Transverse colon (tissue), 4 donors: Measurements from ENCODE around the gene LAPTM5. TPM values are rescaled to one million over a fixed set of nuclear protein-coding genes. Genes with fewer than 3 reads are reported as not detected.

Source experiments
- DNase-seq: peaks from one replicate; pipeline ENCODE4 v3.0.0-alpha.2; 2019
- H3K27ac ChIP-seq, 4 donors: fragments of 200-600 bp; sonication (generic); 2 replicates each; pipeline ENCODE4 v1.5.1; 2016 to 2018; ENCODE audit warnings: inconsistent platforms in 4 of 4
- H3K27me3 ChIP-seq: fragments of 200-600 bp; sonication (generic); 2 replicates; pipeline ENCODE4 v1.5.1; 2017; ENCODE audit warnings: inconsistent platforms
- H3K36me3 ChIP-seq, 4 donors: fragments of 200-600 bp; sonication (generic); 2 replicates each; pipeline ENCODE4 v1.5.1; 2017 to 2019; ENCODE audit warnings: inconsistent platforms in 4 of 4
- H3K4me1 ChIP-seq, 4 donors: fragments of 200-600 bp; sonication (generic); 2 replicates each; pipeline ENCODE4 v1.5.1; 2017 to 2020; ENCODE audit warnings: inconsistent platforms in 4 of 4
- H3K4me3 ChIP-seq, 4 donors: fragments of 200-600 bp; sonication (generic); 1 replicate in 1 of 4; 2 replicates in 3 of 4; pipeline versions ENCODE4 v1.5.1 to v1.6.1; 2017 to 2019; ENCODE audit warnings: inconsistent platforms in 4 of 4
- H3K9me3 ChIP-seq, 2 donors: fragments of 200-600 bp; sonication (generic); 2 replicates each; pipeline ENCODE4 v1.5.1; 2017 to 2019; ENCODE audit warnings: inconsistent platforms in 2 of 2
- EP300 ChIP-seq: sonication (generic); formaldehyde crosslinking; IDR thresholded peaks from one replicate; pipeline ENCODE4 v1.6.1; 2017; ENCODE audit warnings: antibody characterized with exemption, low read depth
- POLR2A ChIP-seq: fragments of 450-650 bp; IDR thresholded peaks from one replicate; pipeline ENCODE4 v1.6.1; 2016; ENCODE audit warnings: antibody characterized with exemption, mild to moderate bottlenecking, moderate library complexity
- POLR2AphosphoS5 ChIP-seq, 3 donors: sonication (generic); formaldehyde crosslinking; IDR thresholded peaks; one replicate each; pipeline ENCODE4 v1.6.1; 2016; ENCODE audit warnings: antibody characterized with exemption in 3 of 3
- WGBS, 2 donors: methylation state at CpG; one replicate each; pipeline ENCODE4 v1.1.5; 2018; ENCODE audit warnings: low coverage in 1 of 2; 5-methylcytosine and 5-hydroxymethylcytosine counted together
- in situ Hi-C, 4 donors: fragments of 200-750 bp; cut with MboI; loops; one replicate each; pipeline versions ENCODE4 v1.15.0 to v1.15.1; 2017; ENCODE audit warnings: low sequenced_read_pairs in 3 of 4, low pct_ligation_motif_present in 1 of 4, low pct_unique_long_range_greater_than_20kb in 1 of 4
- intact Hi-C: fragments of 100-400 bp; cut with DNase I; formaldehyde crosslinking; loops from one replicate; pipeline ENCODE4 v1.15.1; 2023; ENCODE audit warnings: low total_unique reads
- total RNA-seq, 4 donors: library from RNA; depleted of rRNA; stranded (reverse); fragments of >200 nt; gene quantifications; one replicate each; pipeline ENCODE4 v1.1.0, GENCODE V29; 2016
- TF ChIP-seq, protein P1 (sequence below), 5 experiments: fragments of 200-600 bp in 3 of 5; fragments of 450-650 bp in 2 of 5; sonication (generic) in 3 of 5; IDR thresholded peaks; 1 replicate in 2 of 5; 2 replicates in 3 of 5; pipeline ENCODE4 v1.5.1; 2016 to 2017; ENCODE audit warnings: antibody characterized with exemption in 5 of 5, inconsistent platforms in 3 of 5, mild to moderate bottlenecking in 2 of 5, moderate library complexity in 1 of 5

LAPTM5 gene
- total RNA-seq, 4 donors from 2014 or later, result 5.2 to 66.6 (median 34.5) TPM

DNA sequence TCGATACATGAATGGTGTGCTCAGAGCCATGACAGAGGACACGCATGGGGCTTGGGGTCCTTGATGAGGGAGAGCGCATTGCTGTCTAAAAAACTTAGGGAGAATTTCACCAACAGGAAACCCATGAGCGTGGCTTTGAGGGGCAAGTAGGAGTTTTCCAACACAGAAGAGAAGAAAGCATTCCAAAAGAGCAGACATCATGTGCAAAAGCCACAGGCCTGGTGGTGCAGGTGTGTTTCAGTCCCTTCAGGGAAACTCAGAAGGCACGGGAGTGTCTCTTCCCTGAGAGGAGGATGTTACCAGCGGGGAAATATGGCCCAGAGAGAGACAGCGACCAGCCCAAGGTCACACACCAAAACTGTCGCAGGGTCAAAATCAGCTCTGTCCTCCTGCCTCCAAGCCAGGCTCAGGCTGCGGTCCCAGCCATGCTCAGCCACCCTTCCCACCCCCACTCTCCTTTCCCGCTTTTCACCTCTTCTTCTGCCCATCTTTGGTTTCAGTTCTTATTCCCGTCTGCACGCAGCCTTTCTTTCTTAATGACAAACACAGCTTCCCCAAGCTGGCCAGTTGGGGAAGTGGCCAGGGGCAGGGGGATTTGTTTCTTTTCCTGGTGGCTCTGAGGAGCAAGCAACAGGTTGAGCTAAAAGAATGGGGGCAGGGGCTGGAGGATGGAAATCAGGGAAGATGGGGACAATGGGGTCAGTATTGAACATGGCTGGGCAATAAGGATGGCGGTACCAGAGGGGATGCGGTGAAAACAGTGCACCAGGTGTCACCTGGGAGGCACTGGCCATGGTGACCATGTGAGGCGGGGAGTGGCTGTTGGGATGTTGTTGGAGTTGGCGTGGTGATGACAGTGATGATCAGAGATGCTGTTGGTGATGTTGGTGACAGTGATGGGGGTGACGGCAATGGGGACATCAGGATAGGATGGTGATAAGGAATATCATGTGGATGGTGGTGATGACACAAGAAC lies 10.3 kb downstream of the LAPTM5 start:
- Histone ChIP-seq H3K27ac (peak overlapping the region; percentile 40 to 84 (median 60)), H3K4me1 (peaks cover 0 to 68% (median 17%) of the 10 kb centered on the region in 4 donors), H3K36me3 (no peaks in the 10 kb centered on the region), H3K4me3 (no peak overlapping the region), H3K27me3 (no peaks in the 10 kb centered on the region), H3K9me3 (no peaks in the 10 kb centered on the region)
- DNase-seq, result no peak
- TF ChIP-seq EP300 (no peak), POLR2AphosphoS5 (IDR thresholded peaks at IDR 0.05) (no peak), POLR2A (no peak)
- TF ChIP-seq, protein P1, sequence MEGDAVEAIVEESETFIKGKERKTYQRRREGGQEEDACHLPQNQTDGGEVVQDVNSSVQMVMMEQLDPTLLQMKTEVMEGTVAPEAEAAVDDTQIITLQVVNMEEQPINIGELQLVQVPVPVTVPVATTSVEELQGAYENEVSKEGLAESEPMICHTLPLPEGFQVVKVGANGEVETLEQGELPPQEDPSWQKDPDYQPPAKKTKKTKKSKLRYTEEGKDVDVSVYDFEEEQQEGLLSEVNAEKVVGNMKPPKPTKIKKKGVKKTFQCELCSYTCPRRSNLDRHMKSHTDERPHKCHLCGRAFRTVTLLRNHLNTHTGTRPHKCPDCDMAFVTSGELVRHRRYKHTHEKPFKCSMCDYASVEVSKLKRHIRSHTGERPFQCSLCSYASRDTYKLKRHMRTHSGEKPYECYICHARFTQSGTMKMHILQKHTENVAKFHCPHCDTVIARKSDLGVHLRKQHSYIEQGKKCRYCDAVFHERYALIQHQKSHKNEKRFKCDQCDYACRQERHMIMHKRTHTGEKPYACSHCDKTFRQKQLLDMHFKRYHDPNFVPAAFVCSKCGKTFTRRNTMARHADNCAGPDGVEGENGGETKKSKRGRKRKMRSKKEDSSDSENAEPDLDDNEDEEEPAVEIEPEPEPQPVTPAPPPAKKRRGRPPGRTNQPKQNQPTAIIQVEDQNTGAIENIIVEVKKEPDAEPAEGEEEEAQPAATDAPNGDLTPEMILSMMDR (IDR thresholded peaks at IDR 0.05), result no peak
- intact Hi-C loops (no loop called here), in situ Hi-C loops (no loop called here)
- WGBS, 2 donors, result 86 to 88% methylated on average over 8 to 17 of the region's 17 CpGs

DNA sequence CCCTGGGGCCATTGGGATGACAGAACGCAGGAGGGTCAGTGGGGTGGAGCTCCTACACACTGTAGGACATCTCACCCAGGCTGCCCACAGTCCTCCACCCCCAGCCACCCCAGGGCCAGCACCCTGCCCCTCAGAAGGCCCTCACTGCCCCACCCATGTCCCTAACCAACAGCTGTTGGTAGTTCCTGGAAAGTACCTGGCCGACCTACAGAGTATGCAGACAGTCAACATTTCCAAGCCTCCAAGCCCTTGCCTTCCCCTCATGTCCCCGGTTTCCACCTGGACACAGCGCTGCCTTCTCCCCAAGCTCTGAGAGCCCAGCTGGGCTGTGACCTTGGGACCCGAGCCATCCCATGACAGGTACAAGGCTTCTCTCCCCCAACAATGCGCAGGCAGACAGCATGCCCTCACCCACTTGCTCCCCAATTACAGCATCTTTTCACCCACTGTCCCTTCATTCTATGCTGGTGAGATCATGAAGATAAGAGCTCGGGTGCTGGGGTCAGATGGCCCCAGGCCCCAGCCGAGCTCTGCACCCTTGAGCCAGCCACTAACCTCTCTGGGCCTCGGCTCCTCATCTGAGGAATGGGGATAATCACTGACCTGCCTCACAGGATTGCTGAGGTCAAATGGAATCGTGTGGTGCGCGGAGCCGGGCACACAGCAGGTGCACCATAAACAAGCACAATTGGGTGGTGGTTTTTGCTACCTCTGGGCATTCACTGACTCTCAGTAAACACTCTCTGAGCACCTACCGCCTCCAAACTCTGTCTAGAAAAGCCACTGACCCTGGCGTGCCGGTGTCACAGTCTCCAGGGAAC lies 11.2 kb downstream of the LAPTM5 start:
- H3K4me3 ChIP-seq, result no peak overlapping the region
- H3K9me3 ChIP-seq, result no peaks in the 10 kb centered on the region
- H3K27ac ChIP-seq, result peak overlapping the region; percentile 40 to 62 (median 58)
- in situ Hi-C loops, result no loop called here
- WGBS, 2 donors, result 70 to 71% methylated on average over 2 to 16 of the region's 16 CpGs
- TF ChIP-seq POLR2A (no peak), POLR2AphosphoS5 (IDR thresholded peaks at IDR 0.05) (no peak), EP300 (no peak)
- TF ChIP-seq, protein P1 (IDR thresholded peaks at IDR 0.05), result no peak
- H3K36me3 ChIP-seq, result no peaks in the 10 kb centered on the region
- DNase-seq, result no peak
- no peaks in the 10 kb centered on the region for H3K27me3 ChIP-seq
- H3K4me1 ChIP-seq, result peaks cover 0 to 67% (median 17%) of the 10 kb centered on the region in 4 donors
- intact Hi-C loops, result no loop called here

DNA sequence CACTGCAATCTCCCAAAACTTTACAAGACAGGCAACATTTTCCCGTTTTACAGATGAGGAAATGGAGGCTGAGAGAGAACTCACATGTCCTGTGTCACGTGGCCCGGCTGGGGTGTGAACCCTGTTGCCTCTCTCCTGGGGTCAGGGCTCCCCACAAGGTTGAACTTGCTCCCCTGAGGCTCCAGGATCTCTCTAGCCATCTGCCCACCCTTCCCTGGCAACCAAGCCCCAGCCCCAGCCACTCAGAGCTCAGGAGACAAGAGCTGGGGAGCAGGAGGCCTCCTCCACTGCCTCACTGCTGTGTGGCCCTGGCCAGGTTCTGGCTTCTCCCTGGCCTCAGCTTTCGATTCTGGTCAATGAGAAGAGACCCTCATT lies 11.8 kb downstream of the LAPTM5 start:
- in situ Hi-C loops, result no loop called here
- Histone ChIP-seq H3K27ac (peak overlapping the region; percentile 40 to 62 (median 58)), H3K9me3 (no peaks in the 10 kb centered on the region), H3K4me1 (peaks cover 0 to 61% (median 14%) of the 10 kb centered on the region in 4 donors), H3K4me3 (no peak overlapping the region), H3K27me3 (no peaks in the 10 kb centered on the region), H3K36me3 (no peaks in the 10 kb centered on the region)
- TF ChIP-seq, protein P1 (IDR thresholded peaks at IDR 0.05), result no peak
- no peak for TF ChIP-seq EP300
- TF ChIP-seq POLR2AphosphoS5 (IDR thresholded peaks at IDR 0.05), result no peak
- no peak for TF ChIP-seq POLR2A
- intact Hi-C loops, result no loop called here
- 62% methylated on average over 4 of the region's 4 CpGs; no CpG with 5 or more reads in 1 of the 2 donors for whole genome bisulfite sequencing, 2 donors
- no peak for DNase-seq
